ENCODE data around the gene GABRB3.

DNA sequence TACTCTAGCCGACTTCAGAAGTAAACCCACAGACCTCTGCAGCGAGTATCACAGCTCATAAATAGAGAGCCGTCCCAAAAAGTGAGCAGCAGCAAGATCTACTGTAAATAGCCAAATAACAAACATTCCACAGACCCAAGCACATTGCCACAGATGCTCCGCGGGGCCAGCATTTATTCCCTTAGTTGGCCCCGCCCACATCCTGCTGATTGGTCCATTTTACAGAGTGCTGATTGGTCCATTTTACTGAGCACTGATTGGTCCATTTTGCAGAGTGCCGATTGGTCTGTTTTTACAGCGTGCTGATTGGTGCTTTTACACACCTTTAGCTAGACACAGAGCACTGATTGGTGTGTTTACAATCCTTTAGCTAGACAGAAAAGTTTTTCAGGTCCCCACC lies 17.3 kb upstream of the GABRB3 start:
- no peak for TF ChIP-seq CTCF (IDR thresholded peaks at IDR 0.05)
- TF ChIP-seq ZFX (IDR thresholded peaks at IDR 0.05; ENCODE audit: borderline replicate concordance), result no peak

All from 22Rv1 (cell line).